Erythroblast (primary cell): ENCODE measurements around the gene RGS14.
A peak's percentile ranks its signal among the peaks of the same experiment; 100 is the strongest.

Experiments used
- DNase-seq, 2 experiments: peaks; one replicate each; lab custom pipeline; 2025; lab: John Stamatoyannopoulos, UW
- GATA1 ChIP-seq: IDR thresholded peaks from 2 replicates; pipeline ENCODE4 v1.6.1; 2011; ENCODE audit warnings: low read depth, mild to moderate bottlenecking, control low read depth, low read length, moderate library complexity
- POLR2A ChIP-seq: IDR thresholded peaks from 2 replicates; pipeline ENCODE4 v1.6.1; 2011; ENCODE audit warnings: mild to moderate bottlenecking, low read length

RGS14 gene

GRCh38 chr5:177361418-177362291 lies 3.9 kb downstream of the RGS14 start:
- DNase-seq: no peak
- TF ChIP-seq POLR2A (no peak), GATA1 (no peak)

- DNase-seq: no peak
Measured at GRCh38 chr5:177362292-177362609, 4.5 kb downstream of the RGS14 start.

GRCh38 chr5:177362610-177363507 lies 5.1 kb downstream of the RGS14 start:
- TF ChIP-seq POLR2A: no peak
- no peak for TF ChIP-seq GATA1
- DNase-seq: peak; percentile 69 to 77

More at GRCh38 chr5:177362292-177362609, 4.5 kb downstream of the RGS14 start:
- TF ChIP-seq POLR2A: no peak
- TF ChIP-seq GATA1: no peak

- no peak for TF ChIP-seq GATA1
- no peak for TF ChIP-seq POLR2A
- DNase-seq: no peak
Measured at GRCh38 chr5:177363565-177363964, 5.8 kb downstream of the RGS14 start.

- TF ChIP-seq GATA1 (no peak), POLR2A (no peak)
- DNase-seq: no peak
Measured at GRCh38 chr5:177364159-177364962, 6.6 kb downstream of the RGS14 start.

- no peak for DNase-seq
- no peak for TF ChIP-seq POLR2A
- no peak for TF ChIP-seq GATA1
Measured at GRCh38 chr5:177365845-177366527, 8.3 kb downstream of the RGS14 start.

- TF ChIP-seq POLR2A (no peak), GATA1 (no peak)
- DNase-seq: peak; percentile 31 to 39
Measured at GRCh38 chr5:177366528-177367322, 9.0 kb downstream of the RGS14 start.

- no peak for TF ChIP-seq POLR2A
- no peak for TF ChIP-seq GATA1
- no peak for DNase-seq
Measured at GRCh38 chr5:177367323-177367848, 9.7 kb downstream of the RGS14 start.

- TF ChIP-seq POLR2A (no peak), GATA1 (no peak)
- no peak for DNase-seq
Measured at GRCh38 chr5:177367981-177368868, 10.5 kb downstream of the RGS14 start.

GRCh38 chr5:177368869-177369644 lies 11.3 kb downstream of the RGS14 start:
- DNase-seq: peak; percentile 40 to 59

More at GRCh38 chr5:177368869-177369644, 11.3 kb downstream of the RGS14 start:
- TF ChIP-seq GATA1: no peak
- no peak for TF ChIP-seq POLR2A
